WTC11 (cell line): ENCODE results near the gene SREBF2. TPM values are rescaled to one million over a fixed set of nuclear protein-coding genes. Genes with fewer than 3 reads are reported as not detected.

Source experiments
- ATAC-seq: fragments of 200-7000 bp; cut with Tn5 transposase; 2 replicates; pipeline ENCODE4 v1.10.0; 2021; ENCODE audit warnings: mild to moderate bottlenecking, moderate library complexity
- CTCF ChIA-PET: fragments of 300-600 bp; sonication (Branson Sonifier 250); formaldehyde crosslinking; loops from one replicate; lab custom pipeline; 2021; ENCODE audit warnings: antibody characterized with exemption; lab: Charles Lee
- POLR2A ChIA-PET: fragments of 350-600 bp; sonication (Branson Sonifier 250); formaldehyde crosslinking; loops from one replicate; lab custom pipeline; 2021; ENCODE audit warnings: antibody characterized with exemption; lab: Charles Lee
- DNase-seq: peaks from one replicate; pipeline ENCODE4 v3.0.0; 2021; ENCODE audit warnings: low spot score
- H3K27ac Mint-ChIP-seq: 2 replicates; pipeline ENCODE4 v1.8.0; 2021; ENCODE audit warnings: mixed read lengths
- H3K27me3 Mint-ChIP-seq: 2 replicates; pipeline ENCODE4 v1.8.0; 2021; ENCODE audit warnings: low read depth, mild to moderate bottlenecking, moderate library complexity, mixed read lengths
- H3K36me3 Mint-ChIP-seq: 2 replicates; pipeline ENCODE4 v1.8.0; 2021; ENCODE audit warnings: mixed read lengths
- H3K4me1 Mint-ChIP-seq: 2 replicates; pipeline ENCODE4 v1.8.0; 2022; ENCODE audit warnings: mixed read lengths
- H3K4me3 Mint-ChIP-seq: 2 replicates; pipeline ENCODE4 v1.8.0; 2021; ENCODE audit warnings: mild to moderate bottlenecking, moderate library complexity, mixed read lengths
- H3K9me3 Mint-ChIP-seq: 2 replicates; pipeline ENCODE4 v1.8.0; 2021; ENCODE audit warnings: mixed read lengths
- ATF2 ChIP-seq: sonication (generic); formaldehyde crosslinking; IDR thresholded peaks from 2 replicates; pipeline ENCODE4 v1.8.1; 2022; ENCODE audit warnings: low read depth, missing genetic modification reagents, borderline replicate concordance
- CREB1 ChIP-seq: sonication (generic); formaldehyde crosslinking; IDR thresholded peaks from 2 replicates; pipeline ENCODE4 v1.8.0; 2023; ENCODE audit warnings: mild to moderate bottlenecking, missing genetic modification reagents
- E2F1 ChIP-seq: sonication (generic); formaldehyde crosslinking; IDR thresholded peaks from 2 replicates; pipeline ENCODE4 v1.8.0; 2022; ENCODE audit warnings: mild to moderate bottlenecking, missing genetic modification reagents
- E2F4 ChIP-seq: sonication (generic); formaldehyde crosslinking; IDR thresholded peaks from 2 replicates; pipeline ENCODE4 v1.8.1; 2022; ENCODE audit warnings: low read depth, mild to moderate bottlenecking, moderate library complexity, missing genetic modification reagents, borderline replicate concordance
- E2F5 ChIP-seq: sonication (generic); formaldehyde crosslinking; IDR thresholded peaks from 2 replicates; pipeline ENCODE4 v1.8.1; 2022; ENCODE audit warnings: mild to moderate bottlenecking, moderate library complexity, missing genetic modification reagents
- ERG ChIP-seq: fragments of 250-450 bp; sonication (Bioruptor Pico); IDR thresholded peaks from 2 replicates; pipeline ENCODE4 v1.8.0; 2021; ENCODE audit warnings: mild to moderate bottlenecking
- ESRRA ChIP-seq: sonication (generic); formaldehyde crosslinking; IDR thresholded peaks from 2 replicates; pipeline ENCODE4 v1.8.1; 2022; ENCODE audit warnings: mild to moderate bottlenecking, missing genetic modification reagents, borderline replicate concordance
- FOXP4 ChIP-seq: sonication (generic); formaldehyde crosslinking; IDR thresholded peaks from 2 replicates; pipeline ENCODE4 v1.8.0; 2022; ENCODE audit warnings: mild to moderate bottlenecking, missing genetic modification reagents
- NR3C1 ChIP-seq: sonication (generic); formaldehyde crosslinking; conservative IDR thresholded peaks from 2 replicates; pipeline ENCODE4 v1.8.1; 2023; ENCODE audit warnings: low read depth, mild to moderate bottlenecking, missing genetic modification reagents
- PRRX2 ChIP-seq: fragments of 250-450 bp; sonication (Bioruptor Pico); IDR thresholded peaks from 2 replicates; pipeline ENCODE4 v1.8.0; 2021; ENCODE audit warnings: mild to moderate bottlenecking
- SMAD3 ChIP-seq: sonication (generic); formaldehyde crosslinking; IDR thresholded peaks from 2 replicates; pipeline ENCODE4 v1.8.0; 2022; ENCODE audit warnings: missing genetic modification reagents, mild to moderate bottlenecking, borderline replicate concordance
- SOX15 ChIP-seq: fragments of 250-450 bp; sonication (Bioruptor Pico); IDR thresholded peaks from 2 replicates; pipeline ENCODE4 v1.9.0; 2021; ENCODE audit warnings: mild to moderate bottlenecking
- ZBTB21 ChIP-seq: sonication (generic); formaldehyde crosslinking; IDR thresholded peaks from 2 replicates; pipeline ENCODE4 v1.8.1; 2023; ENCODE audit warnings: mild to moderate bottlenecking, missing genetic modification reagents, borderline replicate concordance
- ZNF121 ChIP-seq: sonication (generic); formaldehyde crosslinking; IDR thresholded peaks from 2 replicates; pipeline ENCODE4 v1.8.0; 2023; ENCODE audit warnings: missing genetic modification reagents
- total RNA-seq: library from RNA; stranded (reverse); gene quantifications from 3 replicates; pipeline ENCODE4 v1.2.3, GENCODE V29; 2021
- TF ChIP-seq, protein P1 (sequence below): sonication (generic); formaldehyde crosslinking; IDR thresholded peaks from 2 replicates; pipeline ENCODE4 v1.8.1; 2022; ENCODE audit warnings: missing genetic modification reagents, borderline replicate concordance
- TF ChIP-seq, protein P2 (sequence below): fragments of 250-450 bp; sonication (Bioruptor Pico); IDR thresholded peaks from 2 replicates; pipeline ENCODE4 v1.9.0; 2021; ENCODE audit warnings: mild to moderate bottlenecking

The SREBF2 gene
- total RNA-seq, 1 experiment from 2014 or later: 151 TPM

DNA sequence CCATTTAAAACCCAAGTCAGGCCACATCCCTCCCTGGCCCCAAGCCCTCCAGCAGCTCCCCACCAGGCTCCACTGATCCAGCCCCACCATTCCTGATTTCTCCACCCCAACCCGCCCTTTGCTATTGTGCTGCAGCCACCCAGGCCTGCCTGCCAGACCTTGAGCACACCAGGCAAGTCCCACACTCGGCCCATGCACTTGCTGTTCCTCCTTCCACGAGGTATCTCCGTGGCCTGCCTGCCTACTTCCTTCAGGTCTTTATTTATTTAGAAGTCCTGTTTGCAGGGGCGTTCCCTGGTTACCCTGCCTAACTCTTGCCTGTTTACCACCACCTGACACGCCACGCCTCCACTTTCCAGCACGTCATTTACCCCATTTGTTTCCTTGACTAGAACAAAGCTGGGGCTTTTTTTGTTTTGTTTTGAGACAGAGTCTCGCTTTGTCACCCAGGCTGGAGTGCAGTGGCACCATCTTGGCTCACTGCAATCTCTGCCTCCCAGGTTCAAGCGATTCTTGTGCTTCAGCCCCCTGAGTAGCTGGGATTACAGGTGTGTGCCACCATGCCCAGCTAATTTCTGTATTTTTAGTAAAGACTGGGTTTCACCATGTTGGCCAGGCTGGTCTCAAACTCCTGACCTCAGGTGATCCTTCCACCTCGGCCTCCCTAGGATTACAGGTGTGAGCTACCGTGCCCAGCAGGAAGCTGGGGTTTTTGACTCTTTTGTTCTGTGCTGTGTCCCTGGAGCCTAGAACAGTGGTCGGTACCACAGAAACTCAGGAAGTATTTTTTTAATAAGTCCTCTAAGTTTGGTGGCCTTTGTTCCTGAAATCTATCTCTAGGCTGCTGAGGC, 107.3 kb downstream of the SREBF2 start:
- TF ChIP-seq SOX15 (CRISPR knock-in tag) (no peak), E2F4 (no peak)
- TF ChIP-seq, protein P1, sequence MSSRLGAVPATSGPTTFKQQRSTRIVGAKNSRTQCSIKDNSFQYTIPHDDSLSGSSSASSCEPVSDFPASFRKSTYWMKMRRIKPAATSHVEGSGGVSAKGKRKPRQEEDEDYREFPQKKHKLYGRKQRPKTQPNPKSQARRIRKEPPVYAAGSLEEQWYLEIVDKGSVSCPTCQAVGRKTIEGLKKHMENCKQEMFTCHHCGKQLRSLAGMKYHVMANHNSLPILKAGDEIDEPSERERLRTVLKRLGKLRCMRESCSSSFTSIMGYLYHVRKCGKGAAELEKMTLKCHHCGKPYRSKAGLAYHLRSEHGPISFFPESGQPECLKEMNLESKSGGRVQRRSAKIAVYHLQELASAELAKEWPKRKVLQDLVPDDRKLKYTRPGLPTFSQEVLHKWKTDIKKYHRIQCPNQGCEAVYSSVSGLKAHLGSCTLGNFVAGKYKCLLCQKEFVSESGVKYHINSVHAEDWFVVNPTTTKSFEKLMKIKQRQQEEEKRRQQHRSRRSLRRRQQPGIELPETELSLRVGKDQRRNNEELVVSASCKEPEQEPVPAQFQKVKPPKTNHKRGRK (CRISPR knock-in tag): peak; percentile 88; the same call in 1 of the 2 replicates
- H3K27me3 Mint-ChIP-seq: no peaks in the 10 kb centered on the region
- H3K9me3 Mint-ChIP-seq: no peaks in the 10 kb centered on the region
- peak overlapping the region; percentile 70; the same call in 1 of the 2 replicates for H3K27ac Mint-ChIP-seq
- H3K4me1 Mint-ChIP-seq: peaks cover 23% of the 10 kb centered on the region
- ATAC-seq: no peak; the same call in 1 of the 2 replicates
- H3K36me3 Mint-ChIP-seq: peaks cover 67% of the 10 kb centered on the region
- no peak overlapping the region for H3K4me3 Mint-ChIP-seq
- POLR2A ChIA-PET: no interaction called here
- no peak for DNase-seq
- CTCF ChIA-PET: interaction anchor here (0.6 to 10.0 kb wide), 17 partner anchors 14 to 273 kb away, joined by 3 to 143 read pairs (median 7); partner anchors contain the start of genes CCDC134, SREBF2 and TNFRSF13C

DNA sequence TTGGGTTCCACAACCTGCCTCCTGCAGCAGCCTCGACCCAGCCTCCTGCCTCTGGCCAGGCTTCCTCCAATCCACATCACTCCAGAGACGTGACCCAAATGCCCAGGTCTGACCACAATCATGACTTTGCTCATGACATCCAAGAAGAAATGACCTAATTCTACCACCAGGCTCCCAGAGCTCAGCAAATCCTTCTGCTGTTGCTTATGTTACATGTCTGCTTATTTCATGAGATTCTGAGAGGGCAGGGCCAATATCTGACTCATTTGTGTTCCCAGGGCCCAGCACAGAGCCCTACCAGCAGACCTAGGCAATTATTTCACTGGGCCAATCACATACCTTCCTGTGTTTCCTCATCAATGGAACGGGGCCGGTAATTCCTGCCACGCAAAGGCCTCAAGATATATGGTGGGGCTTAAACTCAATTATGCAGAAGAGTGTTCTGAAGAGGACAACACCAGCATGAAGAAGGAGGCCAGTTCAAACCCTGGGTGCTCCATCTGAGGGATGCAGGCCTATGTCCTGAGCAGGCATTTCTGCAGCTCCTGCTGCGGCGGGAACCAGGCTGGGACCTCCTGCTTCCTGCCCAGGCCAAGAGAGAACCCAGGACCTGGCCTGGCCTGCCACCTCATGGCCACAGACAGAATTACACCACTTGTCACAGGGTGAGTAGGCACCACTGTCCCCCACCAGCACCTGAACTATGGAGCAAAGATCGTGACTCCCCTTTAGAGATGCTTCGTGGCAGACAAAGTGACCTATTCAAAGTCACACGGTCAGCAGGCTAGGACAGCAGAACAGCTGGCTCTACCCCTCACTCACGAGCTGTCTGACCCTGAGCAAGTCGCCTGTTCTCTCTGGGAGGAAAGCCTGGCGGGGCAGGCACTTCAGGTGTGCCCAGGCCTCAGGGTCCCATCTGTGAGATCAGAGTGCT, 108.2 kb downstream of the SREBF2 start:
- peak; percentile 87 for ATAC-seq
- peak overlapping the region; percentile 0; the same call in 1 of the 2 replicates for H3K27ac Mint-ChIP-seq
- H3K36me3 Mint-ChIP-seq: peaks cover 70% of the 10 kb centered on the region
- CTCF ChIA-PET: interaction anchor here (0.6 to 10.0 kb wide), 39 partner anchors 10 to 276 kb away, joined by 3 to 143 read pairs (median 4); partner anchors contain the start of genes CCDC134, NDUFA6, SMDT1 and SMIM45
- peak; percentile 91 for DNase-seq
- H3K27me3 Mint-ChIP-seq: no peaks in the 10 kb centered on the region
- H3K4me1 Mint-ChIP-seq: peaks cover 29% of the 10 kb centered on the region
- POLR2A ChIA-PET: interaction anchor here (0.6 kb wide), 1 partner anchor 34 kb away, joined by 3 read pairs; no protein-coding TSS in a partner anchor
- no peaks in the 10 kb centered on the region for H3K9me3 Mint-ChIP-seq
- H3K4me3 Mint-ChIP-seq: no peak overlapping the region
- TF ChIP-seq ATF2 (CRISPR knock-in tag): no peak
- no peak for TF ChIP-seq E2F1
- peak; percentile 92 for TF ChIP-seq ZNF121 (CRISPR knock-in tag)
- no peak for TF ChIP-seq ERG (CRISPR knock-in tag)
- TF ChIP-seq CREB1 (CRISPR knock-in tag): no peak
- TF ChIP-seq FOXP4: no peak
- no peak for TF ChIP-seq NR3C1 (CRISPR knock-in tag)
- TF ChIP-seq ZBTB21 (CRISPR knock-in tag): 0 out of 2 replicates have a peak, but pooled peaks have one; percentile 37
- no peak for TF ChIP-seq SMAD3 (CRISPR knock-in tag)
- TF ChIP-seq, protein P2, sequence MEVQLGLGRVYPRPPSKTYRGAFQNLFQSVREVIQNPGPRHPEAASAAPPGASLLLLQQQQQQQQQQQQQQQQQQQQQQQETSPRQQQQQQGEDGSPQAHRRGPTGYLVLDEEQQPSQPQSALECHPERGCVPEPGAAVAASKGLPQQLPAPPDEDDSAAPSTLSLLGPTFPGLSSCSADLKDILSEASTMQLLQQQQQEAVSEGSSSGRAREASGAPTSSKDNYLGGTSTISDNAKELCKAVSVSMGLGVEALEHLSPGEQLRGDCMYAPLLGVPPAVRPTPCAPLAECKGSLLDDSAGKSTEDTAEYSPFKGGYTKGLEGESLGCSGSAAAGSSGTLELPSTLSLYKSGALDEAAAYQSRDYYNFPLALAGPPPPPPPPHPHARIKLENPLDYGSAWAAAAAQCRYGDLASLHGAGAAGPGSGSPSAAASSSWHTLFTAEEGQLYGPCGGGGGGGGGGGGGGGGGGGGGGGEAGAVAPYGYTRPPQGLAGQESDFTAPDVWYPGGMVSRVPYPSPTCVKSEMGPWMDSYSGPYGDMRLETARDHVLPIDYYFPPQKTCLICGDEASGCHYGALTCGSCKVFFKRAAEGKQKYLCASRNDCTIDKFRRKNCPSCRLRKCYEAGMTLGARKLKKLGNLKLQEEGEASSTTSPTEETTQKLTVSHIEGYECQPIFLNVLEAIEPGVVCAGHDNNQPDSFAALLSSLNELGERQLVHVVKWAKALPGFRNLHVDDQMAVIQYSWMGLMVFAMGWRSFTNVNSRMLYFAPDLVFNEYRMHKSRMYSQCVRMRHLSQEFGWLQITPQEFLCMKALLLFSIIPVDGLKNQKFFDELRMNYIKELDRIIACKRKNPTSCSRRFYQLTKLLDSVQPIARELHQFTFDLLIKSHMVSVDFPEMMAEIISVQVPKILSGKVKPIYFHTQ (CRISPR knock-in tag): no peak
- TF ChIP-seq E2F5: 0 out of 2 replicates have a peak, but pooled peaks have one; percentile 23
- TF ChIP-seq PRRX2 (CRISPR knock-in tag): no peak
- TF ChIP-seq ESRRA (CRISPR knock-in tag): no peak
